Measurements from ENCODE around the gene ADGRE3.
"Not testable (repeated sequence)": the region's sequence is repeated elsewhere in the genome, so short reads cannot be mapped to it uniquely, and the experiment has no call there.

Gene ADGRE3

DNA sequence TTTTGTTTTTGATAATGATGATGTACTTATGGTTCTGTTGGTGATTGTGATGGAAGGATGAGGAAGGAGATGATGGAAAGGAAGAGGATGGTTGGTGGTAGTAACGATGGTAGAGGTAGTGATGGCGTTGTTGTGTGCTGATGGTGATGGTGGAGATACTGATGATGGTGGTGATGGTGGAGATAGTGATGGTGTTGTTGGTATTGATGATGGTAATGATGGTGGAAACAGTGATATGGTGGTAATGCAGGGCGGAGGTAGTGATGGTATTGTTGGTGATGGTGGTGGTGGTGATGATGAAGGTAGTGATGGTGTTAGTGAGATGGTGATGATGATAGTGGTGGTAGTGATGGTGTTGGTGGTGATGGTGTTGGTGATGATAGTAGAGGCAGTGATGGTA, 79.1 kb downstream of the ADGRE3 start:
- DNase-seq (ENCODE audit: low read depth), result no peak

- not testable (repeated sequence) for DNase-seq (ENCODE audit: low read depth)
Measured at GRCh38 chr19:14589433-14589832, 85.2 kb downstream of the ADGRE3 start.

GRCh38 chr19:14585187-14585586, 89.5 kb downstream of the ADGRE3 start:
- DNase-seq (ENCODE audit: low read depth), result peak; percentile 54

GRCh38 chr19:14584372-14584771, 90.3 kb downstream of the ADGRE3 start:
- not testable (repeated sequence) for DNase-seq (ENCODE audit: low read depth)

DNA sequence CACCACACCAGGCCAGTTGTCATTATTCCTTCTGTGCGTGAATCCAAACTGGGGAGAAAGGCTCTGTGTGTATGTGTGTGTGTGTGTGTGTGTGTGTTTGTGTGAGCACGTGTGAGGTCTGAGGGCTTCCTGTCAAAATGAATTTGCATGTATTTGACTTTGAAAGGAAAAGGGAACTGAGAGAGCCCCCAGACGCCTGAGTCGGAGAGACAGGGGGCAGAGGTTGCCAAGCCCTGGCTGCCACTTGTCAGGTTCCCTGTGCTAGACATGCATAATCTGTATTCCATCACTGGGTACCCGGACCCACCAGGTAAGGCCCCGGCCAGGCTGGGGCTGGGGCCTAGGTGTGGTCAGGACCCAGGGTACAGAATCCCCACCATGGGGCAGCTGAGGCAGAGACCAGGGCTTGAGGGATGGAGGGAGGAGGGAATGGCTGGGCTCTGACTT, 91.7 kb downstream of the ADGRE3 start, which contains the start of gene CLEC17A:
TSS of gene CLEC17A (plus strand) at position 191 of the 447 bp plus-strand sequence. CDS start at position 268, 77 bp downstream.
- DNase-seq (ENCODE audit: low read depth), result no peak

DNA sequence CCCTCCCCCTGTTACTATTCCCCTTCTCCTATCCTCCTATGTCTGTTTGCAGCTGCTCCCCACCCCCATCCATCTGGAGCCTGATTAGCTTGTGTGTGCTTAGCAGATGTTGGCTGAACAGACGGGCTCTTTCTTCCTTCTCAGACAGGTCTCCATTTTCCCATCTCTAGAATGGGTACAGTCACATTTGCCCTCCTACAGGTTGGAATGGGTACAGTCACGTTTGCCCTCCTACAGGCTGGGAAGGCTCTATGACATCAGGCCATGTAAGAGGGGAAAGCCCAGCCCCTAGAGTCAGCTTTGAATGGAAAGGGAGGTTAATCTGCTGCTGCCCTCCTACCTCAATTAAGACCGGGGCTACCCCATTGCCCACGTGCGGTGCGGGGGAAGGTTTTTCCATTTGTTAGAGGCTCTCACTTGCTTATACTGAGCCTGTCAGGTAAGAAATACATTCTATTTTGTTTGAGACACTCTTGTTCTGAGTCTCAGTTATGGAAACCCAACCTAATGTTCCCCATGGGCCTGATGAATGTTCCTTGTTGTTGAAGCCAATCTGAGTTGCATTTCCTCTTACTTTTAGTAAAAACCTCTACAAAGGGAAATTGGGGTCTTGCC, 93.9 kb downstream of the ADGRE3 start:
- no peak for DNase-seq (ENCODE audit: low read depth)

DNA sequence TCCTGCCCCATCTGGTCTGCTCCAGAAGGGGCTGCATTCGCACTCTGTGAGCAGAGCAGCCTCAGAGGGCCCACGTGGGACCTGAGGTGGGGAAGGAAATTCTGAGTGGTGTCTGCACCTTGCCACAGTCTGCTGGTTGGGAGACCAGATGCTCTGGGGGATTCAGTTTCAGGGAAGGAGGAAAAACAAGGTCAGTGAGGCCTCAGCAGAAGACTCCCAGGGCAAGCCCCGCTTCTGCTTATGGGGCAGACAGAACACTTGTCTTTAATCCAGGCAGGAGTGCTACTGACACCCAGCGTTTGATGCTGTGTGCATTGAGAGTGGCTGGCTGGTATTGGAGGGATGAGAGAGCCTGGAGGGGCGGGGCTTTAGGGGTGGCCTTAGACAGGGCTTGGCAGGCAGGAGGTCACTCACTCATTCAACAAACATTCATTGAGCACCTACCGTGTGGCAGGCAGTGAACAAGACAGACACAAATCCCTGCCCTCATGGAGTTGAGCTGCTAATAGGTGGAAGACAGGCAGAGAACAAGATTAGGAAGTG, 96.7 kb downstream of the ADGRE3 start:
- DNase-seq (ENCODE audit: low read depth), result no peak

DNA sequence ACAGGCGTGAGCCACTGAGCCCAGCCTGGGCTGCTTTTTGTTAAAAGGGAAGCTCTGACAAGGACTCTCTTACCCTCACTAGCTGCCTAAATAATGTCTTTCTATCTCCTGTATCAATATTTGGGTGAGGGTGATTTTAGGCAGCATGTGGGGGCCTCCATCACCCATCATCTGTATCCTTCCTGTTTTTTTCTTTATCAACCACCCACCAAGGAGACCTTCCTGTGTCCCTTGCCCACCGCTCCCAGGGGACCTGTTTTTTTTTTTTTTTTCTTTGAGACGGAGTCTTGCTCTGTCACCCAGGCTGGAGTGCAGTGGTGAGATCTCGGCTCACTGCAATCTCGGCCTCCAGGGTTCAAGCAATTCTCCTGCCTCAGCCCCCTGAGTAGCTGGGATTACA, 97.4 kb downstream of the ADGRE3 start:
- no peak for DNase-seq (ENCODE audit: low read depth)

DNA sequence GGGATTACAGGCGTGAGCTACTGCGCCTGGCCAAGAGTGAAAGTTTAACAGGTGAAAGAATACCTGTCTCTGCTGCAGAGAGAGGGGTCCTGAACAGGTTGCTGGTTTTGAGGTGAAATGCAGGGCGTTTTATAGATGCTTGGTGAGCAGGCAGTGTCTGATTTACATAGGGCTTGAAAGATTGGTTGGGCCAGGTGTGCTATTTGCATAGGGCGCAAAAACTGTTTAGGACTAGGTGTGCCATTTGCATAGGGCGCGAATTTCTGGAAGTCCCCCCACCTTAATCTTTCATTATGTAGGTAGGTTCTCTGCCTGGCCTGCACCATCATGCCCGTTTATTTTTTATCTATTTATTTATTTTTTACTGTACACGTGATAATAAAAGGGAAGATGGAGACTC, 98.3 kb downstream of the ADGRE3 start:
- DNase-seq (ENCODE audit: low read depth), result no peak

- no peak for DNase-seq (ENCODE audit: low read depth)
Measured at GRCh38 chr19:14575428-14575980, 99.1 kb downstream of the ADGRE3 start.

GRCh38 chr19:14571695-14572490, 102.8 kb downstream of the ADGRE3 start, which contains the start of gene NDUFB7:
Gene NDUFB7 (minus strand): TSS chr19:14572066. CDS start chr19:14572000, 66 bp downstream.
- peak; percentile 93 for DNase-seq (ENCODE audit: low read depth)

- no peak for DNase-seq (ENCODE audit: low read depth)
Measured at GRCh38 chr19:14570864-14571527, 103.6 kb downstream of the ADGRE3 start.
